Prostate gland (tissue), 2 donors: ENCODE measurements around the gene BDKRB2.

Experiments
- CTCF ChIP-seq, 4 experiments: fragments of 200-600 bp in 2 of 4; fragments of 450-650 bp in 2 of 4; sonication (generic) in 2 of 4; IDR thresholded peaks; 1 replicate in 3 of 4; 2 replicates in 1 of 4; pipeline ENCODE4 v1.5.1; 2016 to 2019; ENCODE audit warnings: antibody characterized with exemption in 4 of 4, mild to moderate bottlenecking in 2 of 4, moderate library complexity in 2 of 4
- POLR2A ChIP-seq: fragments of 450-650 bp; IDR thresholded peaks from one replicate; pipeline ENCODE4 v1.6.1; 2016; ENCODE audit warnings: antibody characterized with exemption, mild to moderate bottlenecking

- TF ChIP-seq CTCF (IDR thresholded peaks at IDR 0.05), result no peak
- no peak for TF ChIP-seq POLR2A
Observed at GRCh38 chr14:96252999-96253539, 48.4 kb downstream of the BDKRB2 start.
